Breast epithelium (tissue), 3 donors: Measurements from ENCODE around the gene EMCN.

Experiments used
- CTCF ChIP-seq, 3 donors: fragments of 450-650 bp; IDR thresholded peaks; one replicate each; pipeline ENCODE4 v1.5.1; 2016 to 2017; ENCODE audit warnings: antibody characterized with exemption in 3 of 3, mild to moderate bottlenecking in 3 of 3, moderate library complexity in 3 of 3
- POLR2A ChIP-seq: fragments of 450-650 bp; IDR thresholded peaks from one replicate; pipeline ENCODE4 v1.6.1; 2016; ENCODE audit warnings: antibody characterized with exemption, mild to moderate bottlenecking, moderate library complexity
- POLR2AphosphoS5 ChIP-seq, 3 donors: sonication (generic); formaldehyde crosslinking; IDR thresholded peaks; one replicate each; pipeline ENCODE4 v1.6.1; 2017; ENCODE audit warnings: antibody characterized with exemption in 3 of 3

- TF ChIP-seq CTCF (IDR thresholded peaks at IDR 0.05) (no peak), POLR2AphosphoS5 (IDR thresholded peaks at IDR 0.05) (no peak), POLR2A (no peak)
These were observed 39.5 kb upstream of the EMCN start for GRCh38 chr4:100557306-100557705.
